Measurements from ENCODE around the gene MCF2. TPM values are rescaled to one million over a fixed set of nuclear protein-coding genes. Genes with fewer than 3 reads are reported as not detected.
A peak's percentile ranks its signal among the peaks of the same experiment; 100 is the strongest.
"Not testable (repeated sequence)": the region's sequence is repeated elsewhere in the genome, so short reads cannot be mapped to it uniquely, and the experiment has no call there.

Gene MCF2
- total and polyA plus RNA-seq, 12 donors = 7.1 to 66.9 (median 28.2) TPM

GRCh38 chrX:139692506-139692849, 15.5 kb downstream of the MCF2 start:
- 44 to 65% (median 61%) methylated on average over 4 to 11 of the region's 11 CpGs for WGBS, 4 donors
- intact Hi-C loops (cut with DNase I) = no loop called here

GRCh38 chrX:139691843-139692505, 16.0 kb downstream of the MCF2 start:
- Histone ChIP-seq H3K27ac (no peak overlapping the region), H3K4me1 (replicated peaks in 1 of 2) (no peaks in the 10 kb centered on the region), H3K4me3 (peak overlapping the region in 2 of 4 donors; percentile 19 to 26), H3K27me3 (peaks cover 8% of the 10 kb centered on the region), H3K36me3 (replicated peaks in 1 of 2) (no peaks in the 10 kb centered on the region), H3K9me3 (replicated peaks in 1 of 3) (no peaks in the 10 kb centered on the region)
- intact Hi-C loops (cut with DNase I) = no loop called here
- 37 to 40% (median 37%) methylated on average over 6 to 52 of the region's 52 CpGs for WGBS, 4 donors
- no peak for DNase-seq
- TF ChIP-seq POLR2A (IDR thresholded peaks at IDR 0.05) = no peak
- no peak for TF ChIP-seq CTCF (IDR thresholded peaks at IDR 0.05)

More at GRCh38 chrX:139692506-139692849, 15.5 kb downstream of the MCF2 start:
- H3K4me1 ChIP-seq (replicated peaks in 1 of 2) = no peaks in the 10 kb centered on the region
- H3K4me3 ChIP-seq = peak overlapping the region in 2 of 4 donors; percentile 19 to 26
- DNase-seq = no peak
- no peak overlapping the region for H3K27ac ChIP-seq
- no peaks in the 10 kb centered on the region for H3K9me3 ChIP-seq (replicated peaks in 1 of 3)
- no peaks in the 10 kb centered on the region for H3K36me3 ChIP-seq (replicated peaks in 1 of 2)
- TF ChIP-seq CTCF (IDR thresholded peaks at IDR 0.05) (no peak), POLR2A (IDR thresholded peaks at IDR 0.05) (no peak)
- H3K27me3 ChIP-seq = peaks cover 8% of the 10 kb centered on the region

GRCh38 chrX:139691493-139691842, 16.5 kb downstream of the MCF2 start:
- no peaks in the 10 kb centered on the region for H3K4me1 ChIP-seq (replicated peaks in 1 of 2)
- 34 to 63% (median 50%) methylated on average over 21 to 23 of the region's 23 CpGs for WGBS, 4 donors
- intact Hi-C loops (cut with DNase I) = no loop called here
- no peak for TF ChIP-seq CTCF (IDR thresholded peaks at IDR 0.05)
- no peak for TF ChIP-seq POLR2A (IDR thresholded peaks at IDR 0.05)
- peak in 1 of 7 donors; percentile 13 for DNase-seq
- peak overlapping the region in 1 of 4 donors; percentile 26 for H3K4me3 ChIP-seq
- H3K27me3 ChIP-seq = peaks cover 8% of the 10 kb centered on the region
- no peaks in the 10 kb centered on the region for H3K9me3 ChIP-seq (replicated peaks in 1 of 3)
- no peaks in the 10 kb centered on the region for H3K36me3 ChIP-seq (replicated peaks in 1 of 2)
- no peak overlapping the region for H3K27ac ChIP-seq

- H3K4me3 ChIP-seq; H3K36me3 ChIP-seq (replicated peaks in 1 of 2); DNase-seq; H3K4me1 ChIP-seq (replicated peaks in 1 of 2); H3K27me3 ChIP-seq; H3K27ac ChIP-seq; H3K9me3 ChIP-seq (replicated peaks in 1 of 3); intact Hi-C loops (cut with DNase I): not testable (repeated sequence)
- WGBS, 4 donors = 77 to 93% (median 87%) methylated on average over 5 to 7 of the region's 7 CpGs
Measured at GRCh38 chrX:139685175-139685574, 22.8 kb downstream of the MCF2 start.

- TF ChIP-seq CTCF (IDR thresholded peaks at IDR 0.05) (no peak), POLR2A (IDR thresholded peaks at IDR 0.05) (no peak)
- H3K27me3 ChIP-seq = no peaks in the 10 kb centered on the region
- intact Hi-C loops (cut with DNase I) = no loop called here
- DNase-seq = no peak
- WGBS, 4 donors = 52 to 89% (median 75%) methylated on average over 3 of the region's 3 CpGs
- no peak overlapping the region for H3K4me3 ChIP-seq
- H3K27ac ChIP-seq = no peak overlapping the region
- no peaks in the 10 kb centered on the region for H3K9me3 ChIP-seq (replicated peaks in 1 of 3)
- no peaks in the 10 kb centered on the region for H3K36me3 ChIP-seq (replicated peaks in 1 of 2)
- no peaks in the 10 kb centered on the region for H3K4me1 ChIP-seq (replicated peaks in 1 of 2)
Measured at GRCh38 chrX:139680356-139680755, 27.6 kb downstream of the MCF2 start.
